ENCODE measurements around the gene ALG8. TPM values are rescaled to one million over a fixed set of nuclear protein-coding genes. Genes with fewer than 3 reads are reported as not detected.

Gene ALG8
- total RNA-seq, 1 donor from 2014 or later = 31.5 TPM

DNA sequence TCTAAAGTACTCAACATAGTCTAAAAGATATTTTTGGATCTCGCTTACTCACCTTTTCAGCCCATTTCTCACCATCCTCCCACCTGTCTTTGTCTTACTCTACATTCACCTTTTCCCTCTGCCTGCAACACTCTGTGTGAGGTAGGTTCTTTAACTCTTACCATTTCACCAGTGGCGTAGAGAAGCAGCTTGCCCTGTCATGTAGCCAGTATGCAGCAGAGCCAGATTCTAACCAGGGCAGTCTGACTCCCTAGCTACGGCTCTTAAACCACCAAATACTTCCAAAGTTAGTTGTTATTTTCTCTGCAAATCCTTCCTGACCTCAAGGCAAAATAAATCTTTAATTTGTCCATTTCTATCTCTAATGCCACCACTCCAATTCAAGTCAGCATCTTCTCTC is 7.5 kb downstream of the ALG8 start:
- TF ChIP-seq, protein P1, sequence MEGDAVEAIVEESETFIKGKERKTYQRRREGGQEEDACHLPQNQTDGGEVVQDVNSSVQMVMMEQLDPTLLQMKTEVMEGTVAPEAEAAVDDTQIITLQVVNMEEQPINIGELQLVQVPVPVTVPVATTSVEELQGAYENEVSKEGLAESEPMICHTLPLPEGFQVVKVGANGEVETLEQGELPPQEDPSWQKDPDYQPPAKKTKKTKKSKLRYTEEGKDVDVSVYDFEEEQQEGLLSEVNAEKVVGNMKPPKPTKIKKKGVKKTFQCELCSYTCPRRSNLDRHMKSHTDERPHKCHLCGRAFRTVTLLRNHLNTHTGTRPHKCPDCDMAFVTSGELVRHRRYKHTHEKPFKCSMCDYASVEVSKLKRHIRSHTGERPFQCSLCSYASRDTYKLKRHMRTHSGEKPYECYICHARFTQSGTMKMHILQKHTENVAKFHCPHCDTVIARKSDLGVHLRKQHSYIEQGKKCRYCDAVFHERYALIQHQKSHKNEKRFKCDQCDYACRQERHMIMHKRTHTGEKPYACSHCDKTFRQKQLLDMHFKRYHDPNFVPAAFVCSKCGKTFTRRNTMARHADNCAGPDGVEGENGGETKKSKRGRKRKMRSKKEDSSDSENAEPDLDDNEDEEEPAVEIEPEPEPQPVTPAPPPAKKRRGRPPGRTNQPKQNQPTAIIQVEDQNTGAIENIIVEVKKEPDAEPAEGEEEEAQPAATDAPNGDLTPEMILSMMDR (IDR thresholded peaks at IDR 0.05) = no peak
- intact Hi-C loops (cut with DNase I) = no loop called here
- H3K4me1 ChIP-seq = no peaks in the 10 kb centered on the region
- H3K27me3 ChIP-seq = no peaks in the 10 kb centered on the region
- H3K36me3 ChIP-seq = no peaks in the 10 kb centered on the region
- H3K4me3 ChIP-seq = no peak overlapping the region
- ATAC-seq = no peak
- no peak overlapping the region for H3K27ac ChIP-seq
- no peaks in the 10 kb centered on the region for H3K9me3 ChIP-seq
- DNase-seq = no peak

DNA sequence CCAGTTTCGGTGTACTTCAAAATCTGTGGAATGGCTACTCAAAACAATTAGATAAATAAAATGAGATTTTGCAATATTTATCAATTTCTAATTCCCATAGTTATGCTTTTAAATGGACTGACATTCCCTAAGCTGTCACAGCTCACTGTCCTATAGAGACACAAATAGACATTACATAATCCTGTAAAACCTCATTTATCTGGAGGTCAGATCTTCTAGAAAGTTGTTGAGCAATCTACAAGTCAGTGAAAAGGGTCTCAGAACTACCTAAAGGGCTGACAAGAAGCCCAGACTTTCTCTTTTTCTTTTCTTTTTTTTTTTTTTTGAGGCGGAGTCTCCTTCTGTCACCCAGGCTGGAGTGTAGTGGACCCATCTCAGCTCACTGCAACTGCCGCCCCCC is 12.0 kb downstream of the ALG8 start:
- Histone ChIP-seq H3K4me1 (no peaks in the 10 kb centered on the region), H3K36me3 (peaks cover 16% of the 10 kb centered on the region), H3K27ac (no peak overlapping the region), H3K27me3 (no peaks in the 10 kb centered on the region), H3K4me3 (no peak overlapping the region), H3K9me3 (no peaks in the 10 kb centered on the region)
- intact Hi-C loops (cut with DNase I) = no loop called here
- TF ChIP-seq, protein P1 (IDR thresholded peaks at IDR 0.05) = no peak
- ATAC-seq = no peak
- no peak for DNase-seq

DNA sequence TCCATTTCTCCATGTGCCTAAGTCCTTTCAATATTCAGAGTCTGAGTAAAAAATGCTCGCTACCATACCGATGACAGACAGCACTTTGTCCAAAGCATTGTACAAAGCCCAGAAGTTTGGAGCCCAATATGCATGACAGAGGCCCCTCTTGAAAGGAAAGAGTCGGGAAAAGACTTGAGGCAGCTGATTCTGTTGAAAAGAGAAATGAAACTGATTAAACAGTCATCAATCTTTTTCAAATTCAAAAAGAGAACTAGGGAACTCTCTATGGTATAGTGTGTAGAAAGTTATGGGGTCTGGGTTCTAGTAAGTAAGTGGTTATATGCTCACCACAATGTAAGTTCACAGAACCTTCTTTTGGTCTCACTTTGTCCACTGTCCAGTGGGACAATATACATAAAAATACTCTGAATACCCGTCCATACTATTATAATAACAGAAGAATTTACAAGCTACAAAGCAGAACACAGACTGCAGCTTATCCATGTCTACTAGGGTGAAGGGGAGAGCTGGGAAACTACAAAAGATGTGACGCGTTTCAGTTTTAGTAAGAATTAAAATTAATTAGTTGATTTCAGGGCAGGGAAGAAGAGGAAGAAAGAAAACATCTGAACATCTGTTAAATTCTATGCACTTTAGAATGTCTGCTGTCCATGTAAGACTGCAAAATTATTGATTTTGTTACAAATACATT is 26.7 kb downstream of the ALG8 start:
- Histone ChIP-seq H3K4me3 (no peak overlapping the region), H3K27ac (no peak overlapping the region), H3K4me1 (no peaks in the 10 kb centered on the region), H3K36me3 (peaks cover 49% of the 10 kb centered on the region), H3K9me3 (no peaks in the 10 kb centered on the region), H3K27me3 (no peaks in the 10 kb centered on the region)
- intact Hi-C loops (cut with DNase I) = no loop called here
- DNase-seq (no peak), ATAC-seq (no peak)
- TF ChIP-seq, protein P1 (IDR thresholded peaks at IDR 0.05) = no peak

DNA sequence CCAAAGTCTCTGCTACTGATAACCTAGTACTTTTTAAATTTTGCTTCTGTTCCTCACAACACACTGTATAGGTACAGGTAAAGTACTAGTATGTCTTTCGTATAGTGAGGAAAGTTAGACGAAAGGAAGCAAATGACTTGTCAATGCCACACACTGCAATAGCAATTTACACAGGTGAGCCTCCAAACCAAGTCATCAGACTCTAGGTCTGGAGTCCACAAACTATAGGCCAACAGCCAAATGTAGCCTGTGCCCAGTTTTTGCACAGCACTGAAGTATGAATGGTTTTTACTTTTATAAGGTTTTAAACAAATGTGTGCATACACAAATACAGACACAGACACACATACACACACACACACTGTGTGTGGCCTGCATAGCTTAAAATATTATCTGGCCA is 28.1 kb downstream of the ALG8 start:
- DNase-seq (no peak), ATAC-seq (no peak)
- intact Hi-C loops (cut with DNase I) = no loop called here
- Histone ChIP-seq H3K27ac (no peak overlapping the region), H3K27me3 (no peaks in the 10 kb centered on the region), H3K4me1 (no peaks in the 10 kb centered on the region), H3K9me3 (no peaks in the 10 kb centered on the region), H3K36me3 (peaks cover 56% of the 10 kb centered on the region), H3K4me3 (no peak overlapping the region)
- TF ChIP-seq, protein P1 (IDR thresholded peaks at IDR 0.05) = no peak

DNA sequence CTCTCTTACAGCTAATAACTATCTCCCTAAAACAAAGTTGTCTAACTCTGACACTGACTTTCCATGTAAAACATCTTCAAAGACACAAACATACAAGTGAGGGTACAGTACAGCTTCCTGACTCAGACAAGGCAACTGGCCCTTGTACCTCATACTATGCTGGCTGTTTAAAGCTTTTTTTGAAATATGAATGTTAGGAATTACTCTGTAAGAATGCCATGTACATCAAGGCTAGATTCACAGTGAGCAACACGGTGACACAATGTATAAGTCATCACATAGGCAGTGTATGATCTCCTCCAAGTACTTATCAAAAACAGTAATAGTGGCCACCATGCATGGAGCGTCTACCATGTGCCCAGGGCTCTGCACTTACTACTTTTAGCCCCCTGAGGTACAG is 28.6 kb downstream of the ALG8 start:
- no peaks in the 10 kb centered on the region for H3K27me3 ChIP-seq
- ATAC-seq (no peak), DNase-seq (no peak)
- H3K4me3 ChIP-seq = no peak overlapping the region
- H3K9me3 ChIP-seq = no peaks in the 10 kb centered on the region
- H3K36me3 ChIP-seq = peaks cover 57% of the 10 kb centered on the region
- H3K4me1 ChIP-seq = no peaks in the 10 kb centered on the region
- intact Hi-C loops (cut with DNase I) = no loop called here
- TF ChIP-seq, protein P1 (IDR thresholded peaks at IDR 0.05) = no peak
- H3K27ac ChIP-seq = no peak overlapping the region

DNA sequence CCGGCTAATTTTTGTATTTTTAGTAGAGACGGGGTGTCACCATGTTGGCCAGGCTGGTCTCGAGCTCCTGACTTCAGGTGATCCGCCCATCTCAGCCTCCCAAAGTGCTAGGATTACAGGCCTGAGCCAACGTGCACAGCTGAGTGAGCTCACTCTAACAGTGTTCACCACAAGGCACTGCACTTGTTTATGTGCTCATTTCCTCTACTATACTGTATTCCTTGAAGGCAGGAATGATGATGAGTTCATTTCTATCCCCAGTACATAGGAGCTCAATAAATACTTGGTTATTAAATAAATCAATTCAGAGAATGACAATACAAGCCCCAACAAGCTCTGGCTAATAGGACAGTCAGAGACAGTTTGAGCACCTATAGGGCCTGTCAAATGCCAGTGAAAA is 29.1 kb downstream of the ALG8 start:
- Histone ChIP-seq H3K9me3 (no peaks in the 10 kb centered on the region), H3K27me3 (no peaks in the 10 kb centered on the region), H3K36me3 (peaks cover 57% of the 10 kb centered on the region), H3K4me1 (no peaks in the 10 kb centered on the region), H3K27ac (no peak overlapping the region), H3K4me3 (no peak overlapping the region)
- DNase-seq = no peak
- ATAC-seq = no peak
- intact Hi-C loops (cut with DNase I) = no loop called here
- TF ChIP-seq, protein P1 (IDR thresholded peaks at IDR 0.05) = no peak
